ENCODE data around the gene PLK5. TPM values are rescaled to one million over a fixed set of nuclear protein-coding genes. Genes with fewer than 3 reads are reported as not detected.

Gene PLK5
- total RNA-seq, 1 donor = under 0.01 TPM

GRCh38 chr19:1555487-1556389, 31.9 kb downstream of the PLK5 start:
- DNase-seq (ENCODE audit: low read depth) = no peak
- TF ChIP-seq, protein P1, sequence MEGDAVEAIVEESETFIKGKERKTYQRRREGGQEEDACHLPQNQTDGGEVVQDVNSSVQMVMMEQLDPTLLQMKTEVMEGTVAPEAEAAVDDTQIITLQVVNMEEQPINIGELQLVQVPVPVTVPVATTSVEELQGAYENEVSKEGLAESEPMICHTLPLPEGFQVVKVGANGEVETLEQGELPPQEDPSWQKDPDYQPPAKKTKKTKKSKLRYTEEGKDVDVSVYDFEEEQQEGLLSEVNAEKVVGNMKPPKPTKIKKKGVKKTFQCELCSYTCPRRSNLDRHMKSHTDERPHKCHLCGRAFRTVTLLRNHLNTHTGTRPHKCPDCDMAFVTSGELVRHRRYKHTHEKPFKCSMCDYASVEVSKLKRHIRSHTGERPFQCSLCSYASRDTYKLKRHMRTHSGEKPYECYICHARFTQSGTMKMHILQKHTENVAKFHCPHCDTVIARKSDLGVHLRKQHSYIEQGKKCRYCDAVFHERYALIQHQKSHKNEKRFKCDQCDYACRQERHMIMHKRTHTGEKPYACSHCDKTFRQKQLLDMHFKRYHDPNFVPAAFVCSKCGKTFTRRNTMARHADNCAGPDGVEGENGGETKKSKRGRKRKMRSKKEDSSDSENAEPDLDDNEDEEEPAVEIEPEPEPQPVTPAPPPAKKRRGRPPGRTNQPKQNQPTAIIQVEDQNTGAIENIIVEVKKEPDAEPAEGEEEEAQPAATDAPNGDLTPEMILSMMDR (IDR thresholded peaks at IDR 0.05; ENCODE audit: insufficient read depth, low read depth, low read length) = no peak
- no peak overlapping the region for H3K4me3 ChIP-seq (ENCODE audit: low read depth, low read length)

GRCh38 chr19:1556390-1557070, 32.7 kb downstream of the PLK5 start:
- TF ChIP-seq, protein P1 (IDR thresholded peaks at IDR 0.05; ENCODE audit: insufficient read depth, low read depth, low read length) = no peak
- no peak overlapping the region for H3K4me3 ChIP-seq (ENCODE audit: low read depth, low read length)
- no peak for DNase-seq (ENCODE audit: low read depth)

- no peak overlapping the region for H3K4me3 ChIP-seq (ENCODE audit: low read depth, low read length)
Observed at GRCh38 chr19:1558552-1558951, 34.7 kb downstream of the PLK5 start.

GRCh38 chr19:1560286-1560882, 36.5 kb downstream of the PLK5 start:
- DNase-seq (ENCODE audit: low read depth) = no peak
- H3K4me3 ChIP-seq (ENCODE audit: low read depth, low read length) = no peak overlapping the region
- TF ChIP-seq, protein P1 (IDR thresholded peaks at IDR 0.05; ENCODE audit: insufficient read depth, low read depth, low read length) = no peak

More at GRCh38 chr19:1558552-1558951, 34.7 kb downstream of the PLK5 start:
- DNase-seq (ENCODE audit: low read depth) = no peak
- TF ChIP-seq, protein P1 (IDR thresholded peaks at IDR 0.05; ENCODE audit: insufficient read depth, low read depth, low read length) = no peak

GRCh38 chr19:1561236-1561842, 37.5 kb downstream of the PLK5 start:
- TF ChIP-seq, protein P1 (IDR thresholded peaks at IDR 0.05; ENCODE audit: insufficient read depth, low read depth, low read length) = no peak

GRCh38 chr19:1563251-1563650, 39.4 kb downstream of the PLK5 start:
- TF ChIP-seq, protein P1 (IDR thresholded peaks at IDR 0.05; ENCODE audit: insufficient read depth, low read depth, low read length) = no peak
- DNase-seq (ENCODE audit: low read depth) = no peak
- no peak overlapping the region for H3K4me3 ChIP-seq (ENCODE audit: low read depth, low read length)

More at GRCh38 chr19:1561236-1561842, 37.5 kb downstream of the PLK5 start:
- no peak for DNase-seq (ENCODE audit: low read depth)
- no peak overlapping the region for H3K4me3 ChIP-seq (ENCODE audit: low read depth, low read length)

Data from fibroblast of villous mesenchyme (primary cell).